ENCODE measurements around the gene EXT2. TPM values are rescaled to one million over a fixed set of nuclear protein-coding genes. Genes with fewer than 3 reads are reported as not detected.

EXT2 gene
- total RNA-seq, 1 donor from 2014 or later = 106 TPM

- peaks cover 4% of the 10 kb centered on the region for H3K9me3 Mint-ChIP-seq (ENCODE audit: low read depth)
- H3K36me3 Mint-ChIP-seq (ENCODE audit: low read depth) = peaks cover 24% of the 10 kb centered on the region
- no peak overlapping the region for H3K27ac Mint-ChIP-seq (ENCODE audit: unreplicated experiment)
- no peak for DNase-seq (ENCODE audit: low spot score)
- TF ChIP-seq CTCF (IDR thresholded peaks at IDR 0.05) = no peak
- peaks cover 26% of the 10 kb centered on the region for H3K4me1 Mint-ChIP-seq (ENCODE audit: low read depth)
- no peak overlapping the region for H3K4me3 Mint-ChIP-seq (ENCODE audit: unreplicated experiment)
- H3K27me3 Mint-ChIP-seq (ENCODE audit: low read depth) = no peaks in the 10 kb centered on the region
Measured at GRCh38 chr11:44149651-44150050, 54.2 kb downstream of the EXT2 start.

- Mint-ChIP-seq H3K27me3 (ENCODE audit: low read depth) (no peaks in the 10 kb centered on the region), H3K9me3 (ENCODE audit: low read depth) (peaks cover 4% of the 10 kb centered on the region), H3K4me3 (ENCODE audit: unreplicated experiment) (no peak overlapping the region), H3K36me3 (ENCODE audit: low read depth) (peaks cover 26% of the 10 kb centered on the region), H3K4me1 (ENCODE audit: low read depth) (peaks cover 20% of the 10 kb centered on the region), H3K27ac (ENCODE audit: unreplicated experiment) (no peak overlapping the region)
- no peak for TF ChIP-seq CTCF (IDR thresholded peaks at IDR 0.05)
- no peak for DNase-seq (ENCODE audit: low spot score)
Measured at GRCh38 chr11:44150401-44150800, 54.9 kb downstream of the EXT2 start.

GRCh38 chr11:44157019-44157418, 61.5 kb downstream of the EXT2 start:
- no peak overlapping the region for H3K4me3 Mint-ChIP-seq (ENCODE audit: unreplicated experiment)
- no peak for TF ChIP-seq CTCF (IDR thresholded peaks at IDR 0.05)
- peaks cover 10% of the 10 kb centered on the region for H3K9me3 Mint-ChIP-seq (ENCODE audit: low read depth)
- H3K27ac Mint-ChIP-seq (ENCODE audit: unreplicated experiment) = no peak overlapping the region
- H3K4me1 Mint-ChIP-seq (ENCODE audit: low read depth) = no peaks in the 10 kb centered on the region
- no peaks in the 10 kb centered on the region for H3K27me3 Mint-ChIP-seq (ENCODE audit: low read depth)
- peaks cover 29% of the 10 kb centered on the region for H3K36me3 Mint-ChIP-seq (ENCODE audit: low read depth)
- DNase-seq (ENCODE audit: low spot score) = no peak

GRCh38 chr11:44158384-44158783, 62.9 kb downstream of the EXT2 start:
- no peak overlapping the region for H3K4me3 Mint-ChIP-seq (ENCODE audit: unreplicated experiment)
- H3K27me3 Mint-ChIP-seq (ENCODE audit: low read depth) = no peaks in the 10 kb centered on the region
- no peak overlapping the region for H3K27ac Mint-ChIP-seq (ENCODE audit: unreplicated experiment)
- no peaks in the 10 kb centered on the region for H3K4me1 Mint-ChIP-seq (ENCODE audit: low read depth)
- H3K9me3 Mint-ChIP-seq (ENCODE audit: low read depth) = peaks cover 8% of the 10 kb centered on the region
- DNase-seq (ENCODE audit: low spot score) = no peak
- no peak for TF ChIP-seq CTCF (IDR thresholded peaks at IDR 0.05)
- H3K36me3 Mint-ChIP-seq (ENCODE audit: low read depth) = peaks cover 24% of the 10 kb centered on the region

- H3K36me3 Mint-ChIP-seq (ENCODE audit: low read depth) = peaks cover 19% of the 10 kb centered on the region
- peaks cover 6% of the 10 kb centered on the region for H3K9me3 Mint-ChIP-seq (ENCODE audit: low read depth)
- no peaks in the 10 kb centered on the region for H3K4me1 Mint-ChIP-seq (ENCODE audit: low read depth)
- no peaks in the 10 kb centered on the region for H3K27me3 Mint-ChIP-seq (ENCODE audit: low read depth)
- H3K27ac Mint-ChIP-seq (ENCODE audit: unreplicated experiment) = no peak overlapping the region
- no peak overlapping the region for H3K4me3 Mint-ChIP-seq (ENCODE audit: unreplicated experiment)
- no peak for DNase-seq (ENCODE audit: low spot score)
- no peak for TF ChIP-seq CTCF (IDR thresholded peaks at IDR 0.05)
Measured at GRCh38 chr11:44159848-44160721, 64.6 kb downstream of the EXT2 start.
